Activated CD8-positive, alpha-beta T cell treated with anti-CD3 and anti-CD28 coated beads, Interleukin-2, amount 10 ng/mL, durations not matched to agents 7 days and 5 days (primary cell): Measurements from ENCODE around the gene LOXL1. TPM values are rescaled to one million over a fixed set of nuclear protein-coding genes. Genes with fewer than 3 reads are reported as not detected.

Source experiments
- ATAC-seq: fragments of 150-1000 bp; cut with Tn5 transposase; one replicate; pipeline ENCODE4 v1.10.0; 2021; ENCODE audit warnings: moderate library complexity
- CTCF ChIA-PET: fragments of 350-600 bp; sonication (Branson Sonifier 250); formaldehyde crosslinking; loops from one replicate; lab custom pipeline; 2021; ENCODE audit warnings: antibody characterized with exemption; lab: Charles Lee
- POLR2A ChIA-PET: fragments of 350-600 bp; sonication (Branson Sonifier 250); formaldehyde crosslinking; loops from one replicate; lab custom pipeline; 2021; ENCODE audit warnings: antibody characterized with exemption; lab: Charles Lee
- DNase-seq: peaks from one replicate; pipeline ENCODE4 v3.0.0-alpha.2; 2020
- H3K27ac Mint-ChIP-seq: one replicate; pipeline ENCODE4 v1.8.0; 2021; ENCODE audit warnings: mild to moderate bottlenecking, mixed read lengths
- H3K27me3 Mint-ChIP-seq: one replicate; pipeline ENCODE4 v1.8.0; 2021; ENCODE audit warnings: low read depth, mixed read lengths
- H3K36me3 Mint-ChIP-seq: one replicate; pipeline ENCODE4 v1.8.0; 2021; ENCODE audit warnings: low read depth, mixed read lengths
- H3K4me1 Mint-ChIP-seq: one replicate; pipeline ENCODE4 v1.8.0; 2021; ENCODE audit warnings: low read depth, mixed read lengths
- H3K4me3 Mint-ChIP-seq: one replicate; pipeline ENCODE4 v1.8.0; 2021; ENCODE audit warnings: mild to moderate bottlenecking, mixed read lengths
- H3K9me3 Mint-ChIP-seq: one replicate; pipeline ENCODE4 v1.8.0; 2022; ENCODE audit warnings: mixed read lengths; ENCODE audit not compliant: insufficient read depth
- total RNA-seq, 2 experiments: library from RNA; stranded (reverse); gene quantifications; one replicate each; pipeline ENCODE4 v1.2.3, GENCODE V29; 2021

Gene LOXL1
- total RNA-seq, 2 experiments from 2014 or later: 5.9 to 8.4 TPM

DNA sequence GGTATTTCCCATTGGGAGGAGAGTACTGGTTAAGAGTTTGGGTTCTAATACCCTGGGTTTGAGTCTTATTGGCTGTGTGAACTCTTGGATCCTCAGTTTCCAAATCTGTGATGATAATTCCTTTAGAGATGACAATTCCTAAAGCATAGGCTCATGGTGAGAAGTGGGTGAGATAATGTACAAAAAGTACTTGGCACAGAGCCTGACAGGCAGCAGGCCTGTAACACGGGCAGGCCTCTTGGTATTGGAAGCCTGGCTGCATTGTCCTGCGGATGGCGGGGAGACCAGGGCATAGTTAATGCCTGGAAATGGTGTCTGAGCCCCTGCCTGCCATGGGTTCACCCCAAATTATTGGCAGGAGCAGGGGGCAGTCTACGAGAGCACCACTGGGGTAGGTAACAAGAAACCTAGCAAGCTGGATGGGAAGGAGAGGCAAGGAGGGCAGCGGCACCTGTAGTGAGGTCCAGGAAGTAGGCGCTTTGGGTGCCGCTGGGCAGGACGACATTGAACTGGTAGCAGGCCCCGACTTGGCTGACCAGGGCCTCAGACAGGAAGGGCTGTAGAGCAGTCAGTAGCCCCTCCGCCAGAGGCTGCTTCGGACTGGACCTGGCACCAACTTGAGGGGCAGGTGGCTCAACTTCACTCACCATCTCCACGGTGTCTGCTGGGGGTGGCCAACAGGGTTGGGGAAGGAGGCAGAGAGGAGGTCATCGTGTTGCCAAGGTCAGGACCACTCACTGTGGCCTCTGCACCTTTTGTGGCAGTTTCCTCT is 58.1 kb downstream of the LOXL1 start:
- no peaks in the 10 kb centered on the region for H3K9me3 Mint-ChIP-seq
- CTCF ChIA-PET: interaction anchor here (4.4 kb wide), 1 partner anchor 11 kb away, joined by 39 read pairs; no protein-coding TSS in a partner anchor
- H3K27me3 Mint-ChIP-seq: no peaks in the 10 kb centered on the region
- H3K4me3 Mint-ChIP-seq: no peak overlapping the region
- ATAC-seq (no peak), DNase-seq (no peak)
- POLR2A ChIA-PET: interaction anchor here (1.0 to 2.3 kb wide), 2 partner anchors 10 kb away, joined by 3 to 7 read pairs; partner anchors contain the start of gene PML
- peaks cover 56% of the 10 kb centered on the region for H3K4me1 Mint-ChIP-seq
- peaks cover 6% of the 10 kb centered on the region for H3K36me3 Mint-ChIP-seq
- peak overlapping the region; percentile 56 for H3K27ac Mint-ChIP-seq

GRCh38 chr15:73985101-73985873 is 59.0 kb downstream of the LOXL1 start:
- Mint-ChIP-seq H3K4me3 (no peak overlapping the region), H3K36me3 (peaks cover 6% of the 10 kb centered on the region), H3K27ac (peak overlapping the region; percentile 56), H3K9me3 (no peaks in the 10 kb centered on the region), H3K27me3 (no peaks in the 10 kb centered on the region), H3K4me1 (peaks cover 59% of the 10 kb centered on the region)
- ChIA-PET POLR2A (interaction anchor here (1.0 to 2.3 kb wide), 5 partner anchors 9 to 22 kb away, joined by 3 to 7 read pairs (median 4); partner anchors contain the start of gene PML), CTCF (interaction anchor here (1.8 to 4.4 kb wide), 2 partner anchors 12 kb away, joined by 10 to 39 read pairs; no protein-coding TSS in a partner anchor)
- DNase-seq (no peak), ATAC-seq (peak; percentile 25)

GRCh38 chr15:73986055-73986775 is 60.0 kb downstream of the LOXL1 start:
- Mint-ChIP-seq H3K4me3 (no peak overlapping the region), H3K36me3 (peaks cover 6% of the 10 kb centered on the region), H3K27ac (peak overlapping the region; percentile 17), H3K9me3 (no peaks in the 10 kb centered on the region), H3K27me3 (no peaks in the 10 kb centered on the region), H3K4me1 (peaks cover 59% of the 10 kb centered on the region)
- CTCF ChIA-PET: interaction anchor here (1.8 kb wide), 1 partner anchor 13 kb away, joined by 10 read pairs; no protein-coding TSS in a partner anchor
- no peak for DNase-seq
- no peak for ATAC-seq
- POLR2A ChIA-PET: interaction anchor here (0.7 to 2.3 kb wide), 5 partner anchors 9 to 26 kb away, joined by 3 to 7 read pairs (median 4); partner anchors contain the start of gene PML

DNA sequence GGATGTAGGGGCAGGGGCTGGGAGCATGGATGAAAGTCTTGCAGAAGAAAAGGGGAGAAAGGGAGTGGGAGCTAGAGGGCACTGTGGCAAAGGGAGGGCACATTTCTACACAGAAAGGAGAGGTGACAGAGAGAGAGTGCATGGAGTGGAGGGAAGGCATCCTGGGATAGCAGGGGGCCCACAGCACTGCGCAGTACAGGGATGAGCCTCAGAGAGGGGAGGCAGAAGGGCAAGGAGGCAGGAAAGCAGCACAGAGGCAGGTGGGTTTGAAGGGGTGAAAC is 60.5 kb downstream of the LOXL1 start:
- CTCF ChIA-PET: interaction anchor here (1.8 kb wide), 1 partner anchor 14 kb away, joined by 10 read pairs; no protein-coding TSS in a partner anchor
- Mint-ChIP-seq H3K27ac (peak overlapping the region; percentile 39), H3K36me3 (peaks cover 6% of the 10 kb centered on the region), H3K27me3 (no peaks in the 10 kb centered on the region), H3K4me1 (peaks cover 59% of the 10 kb centered on the region), H3K4me3 (no peak overlapping the region), H3K9me3 (no peaks in the 10 kb centered on the region)
- DNase-seq (no peak), ATAC-seq (no peak)
- POLR2A ChIA-PET: interaction anchor here (1.4 kb wide), 1 partner anchor 21 kb away, joined by 3 read pairs; no protein-coding TSS in a partner anchor

DNA sequence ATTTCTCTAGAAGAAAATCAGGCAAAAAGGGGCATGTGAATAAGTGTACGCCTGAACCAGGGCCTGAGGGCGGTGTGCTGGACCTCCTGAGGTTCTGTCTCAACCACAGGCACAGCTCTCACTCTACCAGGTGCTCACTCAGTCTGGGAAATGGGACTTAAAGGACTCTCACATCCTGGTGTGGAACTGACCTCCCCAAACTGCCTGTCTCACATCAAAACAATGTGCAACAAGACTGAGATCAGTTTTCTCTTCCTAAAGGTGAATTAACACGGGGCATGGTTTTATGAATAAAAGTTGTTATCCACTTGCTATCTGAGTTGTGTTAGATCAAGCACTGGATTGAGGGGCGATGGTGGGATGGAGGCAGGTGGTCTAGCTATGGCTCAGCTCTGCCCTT is 61.0 kb downstream of the LOXL1 start:
- H3K27me3 Mint-ChIP-seq: no peaks in the 10 kb centered on the region
- no peak overlapping the region for H3K4me3 Mint-ChIP-seq
- no peaks in the 10 kb centered on the region for H3K9me3 Mint-ChIP-seq
- H3K27ac Mint-ChIP-seq: no peak overlapping the region
- ATAC-seq: no peak
- POLR2A ChIA-PET: interaction anchor here (0.7 kb wide), 1 partner anchor 9 kb away, joined by 3 read pairs; no protein-coding TSS in a partner anchor
- CTCF ChIA-PET: interaction anchor here (1.0 to 3.1 kb wide), 4 partner anchors 9 to 22 kb away, joined by 3 to 8 read pairs (median 4); no protein-coding TSS in a partner anchor
- no peak for DNase-seq
- H3K36me3 Mint-ChIP-seq: peaks cover 6% of the 10 kb centered on the region
- H3K4me1 Mint-ChIP-seq: peaks cover 54% of the 10 kb centered on the region

DNA sequence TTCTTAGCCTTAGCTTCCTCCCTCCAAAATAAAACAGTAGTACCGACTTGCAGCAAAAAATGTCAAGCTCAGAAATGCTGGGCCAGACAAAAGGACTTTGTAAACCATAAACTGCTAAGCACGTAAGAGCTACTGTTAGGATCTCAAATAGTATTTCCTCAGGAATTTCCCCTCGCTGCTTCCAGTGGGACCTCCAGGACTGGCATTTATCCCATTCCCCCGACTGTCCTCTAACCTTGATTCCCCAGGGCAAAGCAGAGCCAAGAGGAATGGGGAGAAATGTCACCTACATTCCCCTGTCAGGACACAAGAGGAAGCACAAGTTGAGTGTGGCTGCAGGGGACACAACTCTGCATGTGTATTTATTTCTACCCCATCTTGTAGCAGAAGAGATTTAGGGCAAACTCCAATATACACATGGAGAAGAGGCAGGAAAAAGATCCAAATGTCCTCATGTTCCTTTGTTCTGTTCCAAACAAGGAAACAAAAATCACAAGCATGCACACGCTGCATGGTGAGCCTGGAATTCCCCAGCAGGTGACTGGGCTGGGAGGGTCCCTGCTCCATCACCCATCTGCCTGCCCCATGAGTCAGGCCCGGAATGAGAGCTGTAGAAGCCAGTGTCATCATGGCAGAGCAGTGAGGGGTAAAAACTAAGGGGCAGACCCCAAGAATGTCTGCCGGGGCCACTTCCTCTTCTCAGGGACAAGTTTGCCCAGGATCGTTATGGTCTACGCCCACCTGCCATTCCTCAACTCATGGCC is 61.6 kb downstream of the LOXL1 start:
- Mint-ChIP-seq H3K27ac (no peak overlapping the region), H3K27me3 (no peaks in the 10 kb centered on the region), H3K4me3 (no peak overlapping the region), H3K9me3 (no peaks in the 10 kb centered on the region), H3K36me3 (peaks cover 6% of the 10 kb centered on the region), H3K4me1 (peaks cover 54% of the 10 kb centered on the region)
- ChIA-PET POLR2A (interaction anchor here (0.7 kb wide), 1 partner anchor 9 kb away, joined by 3 read pairs; no protein-coding TSS in a partner anchor), CTCF (interaction anchor here (1.0 to 7.5 kb wide), 5 partner anchors 8 to 22 kb away, joined by 3 to 87 read pairs (median 4); no protein-coding TSS in a partner anchor)
- ATAC-seq (no peak), DNase-seq (no peak)

DNA sequence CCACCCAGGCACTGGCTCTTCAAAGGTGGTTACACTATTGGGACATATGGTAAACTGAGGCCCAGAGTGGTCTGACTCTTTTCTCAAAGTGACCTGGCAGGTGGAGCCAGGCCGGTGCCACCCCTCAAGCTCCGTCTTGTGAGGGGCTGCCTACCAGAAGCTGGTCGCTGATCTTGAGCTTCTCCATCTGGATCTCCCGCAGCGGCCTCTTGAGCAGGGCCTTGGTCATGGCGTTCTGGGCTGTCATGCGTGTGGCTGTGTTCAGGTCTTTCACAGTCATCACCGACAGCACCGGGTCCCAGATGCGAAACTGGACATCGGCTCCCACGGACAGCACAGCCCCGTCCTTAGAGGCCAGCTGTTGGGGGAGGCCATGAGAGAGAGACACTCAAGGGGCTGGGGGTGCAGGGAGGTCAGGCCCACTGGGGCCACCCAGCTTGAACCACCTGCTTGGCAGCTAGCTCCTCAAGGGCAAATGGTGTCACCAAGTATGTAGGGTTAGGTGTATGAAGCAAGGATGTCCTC is 62.2 kb downstream of the LOXL1 start:
- no peaks in the 10 kb centered on the region for H3K27me3 Mint-ChIP-seq
- peaks cover 54% of the 10 kb centered on the region for H3K4me1 Mint-ChIP-seq
- H3K4me3 Mint-ChIP-seq: no peak overlapping the region
- POLR2A ChIA-PET: no interaction called here
- CTCF ChIA-PET: interaction anchor here (1.9 to 7.5 kb wide), 3 partner anchors 14 to 23 kb away, joined by 4 to 87 read pairs (median 8); no protein-coding TSS in a partner anchor
- no peak overlapping the region for H3K27ac Mint-ChIP-seq
- H3K9me3 Mint-ChIP-seq: no peaks in the 10 kb centered on the region
- no peak for ATAC-seq
- H3K36me3 Mint-ChIP-seq: peaks cover 6% of the 10 kb centered on the region
- DNase-seq: no peak

- Mint-ChIP-seq H3K27me3 (no peaks in the 10 kb centered on the region), H3K27ac (no peak overlapping the region), H3K9me3 (no peaks in the 10 kb centered on the region), H3K4me3 (no peak overlapping the region), H3K36me3 (peaks cover 6% of the 10 kb centered on the region), H3K4me1 (peaks cover 58% of the 10 kb centered on the region)
- ATAC-seq (no peak), DNase-seq (no peak)
- POLR2A ChIA-PET: no interaction called here
- CTCF ChIA-PET: interaction anchor here (1.9 to 7.5 kb wide), 3 partner anchors 15 to 24 kb away, joined by 4 to 87 read pairs (median 8); no protein-coding TSS in a partner anchor
Measured at GRCh38 chr15:73989001-73989798, 62.9 kb downstream of the LOXL1 start.

- DNase-seq (no peak), ATAC-seq (no peak)
- Mint-ChIP-seq H3K9me3 (no peaks in the 10 kb centered on the region), H3K36me3 (peaks cover 14% of the 10 kb centered on the region), H3K4me1 (peaks cover 49% of the 10 kb centered on the region), H3K4me3 (peak overlapping the region; percentile 81), H3K27me3 (no peaks in the 10 kb centered on the region), H3K27ac (no peak overlapping the region)
- POLR2A ChIA-PET: interaction anchor here (2.0 kb wide), 1 partner anchor 8 kb away, joined by 6 read pairs; no protein-coding TSS in a partner anchor
- CTCF ChIA-PET: interaction anchor here (1.9 to 7.5 kb wide), 4 partner anchors 9 to 25 kb away, joined by 4 to 87 read pairs (median 16); no protein-coding TSS in a partner anchor
Measured at GRCh38 chr15:73990250-73991005, 64.2 kb downstream of the LOXL1 start.
